Neural crest cell (in vitro differentiated cells): Measurements from ENCODE around the gene STK17A. TPM values are rescaled to one million over a fixed set of nuclear protein-coding genes. Genes with fewer than 3 reads are reported as not detected.
"Not testable (repeated sequence)": the region's sequence is repeated elsewhere in the genome, so short reads cannot be mapped to it uniquely, and the experiment has no call there.

Source experiments
- DNase-seq: peaks from one replicate; pipeline ENCODE4 v3.0.0; 2021; ENCODE audit warnings: low read depth, mixed read lengths, low spot score
- H3K27ac Mint-ChIP-seq: one replicate; pipeline ENCODE4 v1.8.0; 2021; ENCODE audit warnings: mild to moderate bottlenecking, mixed read lengths; ENCODE audit not compliant: unreplicated experiment
- H3K27me3 Mint-ChIP-seq: 2 replicates; pipeline ENCODE4 v1.8.0; 2021; ENCODE audit warnings: low read depth, mild to moderate bottlenecking, mixed read lengths
- H3K36me3 Mint-ChIP-seq: 2 replicates; pipeline ENCODE4 v1.8.0; 2021; ENCODE audit warnings: low read depth, mild to moderate bottlenecking, mixed read lengths
- H3K4me1 Mint-ChIP-seq: 2 replicates; pipeline ENCODE4 v1.8.0; 2021; ENCODE audit warnings: mixed read lengths
- H3K4me3 Mint-ChIP-seq: one replicate; pipeline ENCODE4 v1.8.0; 2021; ENCODE audit warnings: mild to moderate bottlenecking, mixed read lengths
- H3K9me3 Mint-ChIP-seq: 2 replicates; pipeline ENCODE4 v1.8.0; 2021; ENCODE audit warnings: mixed read lengths
- CTCF ChIP-seq: fragments of 200-600 bp; sonication (generic); conservative IDR thresholded peaks from 2 replicates; pipeline ENCODE4 v1.5.0; 2021; ENCODE audit warnings: antibody characterized with exemption, mild to moderate bottlenecking
- total RNA-seq: library from RNA; stranded (reverse); gene quantifications from 2 replicates; pipeline ENCODE4 v1.2.1, GENCODE V29; 2021

The STK17A gene
- total RNA-seq, 1 donor from 2014 or later: 7.1 TPM

DNA sequence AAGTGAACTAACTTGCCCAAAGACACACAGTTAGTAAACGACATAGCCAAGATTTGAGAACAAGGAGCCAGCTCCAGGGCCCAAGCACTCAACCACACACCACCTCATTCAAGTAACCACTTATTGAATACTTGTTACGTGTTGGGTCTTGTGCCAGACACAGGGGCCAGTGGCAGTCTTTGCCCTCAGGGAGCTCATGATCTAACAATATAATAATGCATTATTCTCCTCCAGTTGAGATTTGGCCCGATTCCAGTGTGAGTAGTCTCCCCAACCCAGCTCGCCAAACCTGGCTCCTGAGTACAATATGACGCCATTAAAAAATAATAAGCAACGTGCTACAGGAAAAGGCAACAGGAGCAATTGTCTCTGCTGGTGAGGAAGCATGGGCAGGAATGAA is 14.4 kb upstream of the STK17A start:
- H3K36me3 Mint-ChIP-seq: no peaks in the 10 kb centered on the region
- no peak for DNase-seq
- H3K4me3 Mint-ChIP-seq: no peak overlapping the region
- H3K9me3 Mint-ChIP-seq: no peaks in the 10 kb centered on the region
- H3K27me3 Mint-ChIP-seq: no peaks in the 10 kb centered on the region
- H3K27ac Mint-ChIP-seq: no peak overlapping the region
- TF ChIP-seq CTCF: no peak
- no peaks in the 10 kb centered on the region for H3K4me1 Mint-ChIP-seq

DNA sequence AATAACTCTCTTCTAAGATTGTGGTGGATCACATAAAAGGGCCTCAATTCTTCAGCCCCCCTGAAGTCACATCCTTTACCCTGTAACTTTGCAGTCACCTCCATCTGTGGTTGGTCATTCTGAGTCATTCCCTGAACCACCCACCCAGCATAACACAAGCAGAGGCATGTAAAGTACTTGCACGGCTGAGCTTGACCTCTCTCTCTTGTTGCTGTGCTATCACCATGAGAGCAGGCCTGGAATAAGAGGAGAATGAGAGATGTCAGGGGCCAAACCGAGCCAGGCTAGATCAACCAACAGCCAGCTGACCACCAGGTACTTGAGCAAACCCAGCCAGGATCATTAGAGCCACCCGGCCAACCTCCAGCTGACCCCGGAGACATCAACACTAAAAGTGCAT is 13.5 kb upstream of the STK17A start:
- Mint-ChIP-seq H3K9me3 (no peaks in the 10 kb centered on the region), H3K4me1 (no peaks in the 10 kb centered on the region), H3K36me3 (no peaks in the 10 kb centered on the region), H3K27me3 (no peaks in the 10 kb centered on the region), H3K27ac (peak overlapping the region; percentile 36), H3K4me3 (no peak overlapping the region)
- DNase-seq: no peak
- TF ChIP-seq CTCF: no peak

GRCh38 chr7:43570688-43571365 is 12.1 kb upstream of the STK17A start:
- H3K36me3 Mint-ChIP-seq: no peaks in the 10 kb centered on the region
- no peak for TF ChIP-seq CTCF
- DNase-seq: no peak
- no peaks in the 10 kb centered on the region for H3K4me1 Mint-ChIP-seq
- H3K4me3 Mint-ChIP-seq: no peak overlapping the region
- no peak overlapping the region for H3K27ac Mint-ChIP-seq
- no peaks in the 10 kb centered on the region for H3K27me3 Mint-ChIP-seq
- H3K9me3 Mint-ChIP-seq: no peaks in the 10 kb centered on the region

- Mint-ChIP-seq H3K4me1 (no peaks in the 10 kb centered on the region), H3K9me3 (no peaks in the 10 kb centered on the region), H3K27ac (no peak overlapping the region), H3K36me3 (no peaks in the 10 kb centered on the region), H3K27me3 (no peaks in the 10 kb centered on the region), H3K4me3 (no peak overlapping the region)
- no peak for DNase-seq
- TF ChIP-seq CTCF: no peak
These were observed 10.3 kb upstream of the STK17A start for GRCh38 chr7:43572516-43573049.

DNA sequence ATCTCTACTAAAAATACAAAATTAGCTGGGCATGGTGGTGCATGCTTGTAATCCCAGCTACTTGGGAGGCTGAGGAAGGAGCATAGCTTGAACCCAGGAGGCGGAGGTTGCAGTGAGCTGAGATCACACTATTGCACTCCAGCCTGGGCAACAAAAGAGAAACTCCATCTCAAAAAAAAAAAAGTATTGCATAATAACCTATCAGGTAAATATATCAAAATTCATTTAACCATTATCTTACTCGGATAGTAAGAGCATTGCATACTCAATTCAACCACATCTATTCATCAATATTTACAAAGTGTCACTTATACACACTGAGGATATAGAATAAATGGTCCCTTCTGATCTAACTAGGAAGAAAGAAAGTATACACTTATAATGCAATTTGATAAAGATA is 9.1 kb upstream of the STK17A start:
- H3K4me1 Mint-ChIP-seq, H3K4me3 Mint-ChIP-seq, H3K36me3 Mint-ChIP-seq, H3K27me3 Mint-ChIP-seq, H3K27ac Mint-ChIP-seq, DNase-seq, H3K9me3 Mint-ChIP-seq: not testable (repeated sequence)

- TF ChIP-seq CTCF: no peak
- Mint-ChIP-seq H3K9me3 (peaks cover 2% of the 10 kb centered on the region), H3K27ac (no peak overlapping the region), H3K27me3 (peaks cover 7% of the 10 kb centered on the region), H3K4me1 (no peaks in the 10 kb centered on the region), H3K36me3 (no peaks in the 10 kb centered on the region), H3K4me3 (no peak overlapping the region)
- no peak for DNase-seq
These were observed 7.4 kb upstream of the STK17A start for GRCh38 chr7:43575506-43575905.
